Stimulated activated effector memory CD8-positive, alpha-beta T cell treated with anti-CD3 and anti-CD28 coated beads, Interleukin-12 subunit alpha, Interleukin-12 subunit beta, amount 100 ng/mL, for 72 hours (primary cell): ENCODE data around the gene CNTN6.
"Not testable (repeated sequence)": the region's sequence is repeated elsewhere in the genome, so short reads cannot be mapped to it uniquely, and the experiment has no call there.

ENCODE experiments used
- ATAC-seq: fragments of 150-1000 bp; cut with Tn5 transposase; 2 replicates; pipeline ENCODE4 v1.10.0; 2021
- DNase-seq, 2 donors: peaks; one replicate each; pipeline ENCODE4 v3.0.0; 2021 to 2022; ENCODE audit warnings: low spot score in 2 of 2
- H3K27ac Mint-ChIP-seq: one replicate; pipeline ENCODE4 v1.8.0; 2022; ENCODE audit warnings: mild to moderate bottlenecking, mixed read lengths
- H3K36me3 Mint-ChIP-seq: one replicate; pipeline ENCODE4 v1.8.0; 2022; ENCODE audit warnings: mild to moderate bottlenecking, mixed read lengths
- H3K4me1 Mint-ChIP-seq: one replicate; pipeline ENCODE4 v1.8.0; 2022; ENCODE audit warnings: mixed read lengths
- H3K4me3 Mint-ChIP-seq: one replicate; pipeline ENCODE4 v1.8.0; 2022; ENCODE audit warnings: mild to moderate bottlenecking, mixed read lengths
- H3K9me3 Mint-ChIP-seq: one replicate; pipeline ENCODE4 v1.8.0; 2022; ENCODE audit warnings: mixed read lengths

CNTN6 gene

DNA sequence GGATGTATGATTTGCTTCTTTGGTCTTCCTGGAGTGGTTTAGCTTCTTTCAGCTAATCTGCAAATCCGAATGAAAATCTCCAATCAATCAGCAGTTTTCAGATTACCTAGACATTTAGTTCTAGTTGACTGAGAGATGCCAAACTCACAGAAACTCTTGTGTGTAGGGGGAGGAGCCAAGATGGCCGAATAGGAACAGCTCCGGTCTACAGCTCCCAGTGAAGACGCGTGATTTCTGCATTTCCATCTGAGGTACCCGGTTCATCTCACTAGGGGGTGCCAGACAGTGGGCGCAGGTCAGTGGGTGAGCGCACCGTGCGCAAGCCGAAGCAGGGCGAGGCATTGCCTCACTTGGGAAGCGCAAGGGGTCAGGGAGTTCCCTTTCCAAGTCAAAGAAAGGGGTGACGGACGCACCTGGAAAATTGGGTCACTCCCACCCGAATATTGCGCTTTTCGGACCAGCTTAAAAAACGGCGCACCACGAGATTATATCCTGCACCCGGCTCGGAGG lies 294.6 kb downstream of the CNTN6 start:
- H3K36me3 Mint-ChIP-seq, H3K4me1 Mint-ChIP-seq, DNase-seq, H3K9me3 Mint-ChIP-seq, H3K4me3 Mint-ChIP-seq, ATAC-seq, H3K27ac Mint-ChIP-seq: not testable (repeated sequence)

DNA sequence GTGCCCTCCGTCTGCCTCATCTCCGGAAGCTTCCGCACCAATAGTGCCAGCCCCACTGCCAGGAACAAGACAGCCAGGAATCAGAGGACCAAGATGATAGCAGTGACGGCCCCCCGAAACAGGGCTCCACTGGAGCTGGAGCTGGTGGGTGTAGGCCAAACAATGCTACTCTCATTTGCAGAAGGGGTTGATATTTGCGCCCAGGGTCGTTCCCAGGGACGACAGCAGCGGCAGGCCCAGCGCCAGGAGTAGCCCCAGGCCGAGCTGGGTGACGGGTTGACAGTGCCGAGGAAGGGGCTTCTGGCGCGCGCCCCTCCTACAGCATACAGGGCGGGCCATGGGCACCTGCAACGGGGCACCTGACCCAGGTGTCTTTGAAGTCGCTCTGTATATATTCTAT lies 301.4 kb downstream of the CNTN6 start:
- Mint-ChIP-seq H3K4me1 (no peaks in the 10 kb centered on the region), H3K36me3 (no peaks in the 10 kb centered on the region), H3K9me3 (peaks cover 8% of the 10 kb centered on the region), H3K27ac (no peak overlapping the region), H3K4me3 (no peak overlapping the region)
- ATAC-seq (no peak), DNase-seq (no peak)

DNA sequence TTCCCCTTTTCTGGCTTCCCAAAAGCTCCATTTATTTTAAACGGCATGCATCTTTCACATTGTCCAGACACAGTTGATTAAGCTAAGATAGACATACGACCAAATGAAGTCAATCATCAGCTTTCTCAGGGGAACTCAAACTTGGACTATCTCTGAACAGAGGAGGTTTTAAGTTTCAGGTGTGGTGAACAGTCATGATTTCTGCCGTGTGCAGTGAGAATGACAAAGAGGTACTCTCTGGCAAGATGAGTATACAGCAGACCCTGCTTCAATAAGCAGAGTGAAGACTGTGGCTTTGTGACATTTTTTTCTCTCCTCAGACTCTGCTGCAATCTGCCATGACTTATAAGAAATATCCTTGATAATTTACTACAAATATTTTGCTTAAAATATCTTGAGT lies 307.7 kb downstream of the CNTN6 start:
- DNase-seq (no peak), ATAC-seq (no peak)
- Mint-ChIP-seq H3K36me3 (no peaks in the 10 kb centered on the region), H3K27ac (no peak overlapping the region), H3K4me3 (no peak overlapping the region), H3K4me1 (no peaks in the 10 kb centered on the region), H3K9me3 (peaks cover 10% of the 10 kb centered on the region)

DNA sequence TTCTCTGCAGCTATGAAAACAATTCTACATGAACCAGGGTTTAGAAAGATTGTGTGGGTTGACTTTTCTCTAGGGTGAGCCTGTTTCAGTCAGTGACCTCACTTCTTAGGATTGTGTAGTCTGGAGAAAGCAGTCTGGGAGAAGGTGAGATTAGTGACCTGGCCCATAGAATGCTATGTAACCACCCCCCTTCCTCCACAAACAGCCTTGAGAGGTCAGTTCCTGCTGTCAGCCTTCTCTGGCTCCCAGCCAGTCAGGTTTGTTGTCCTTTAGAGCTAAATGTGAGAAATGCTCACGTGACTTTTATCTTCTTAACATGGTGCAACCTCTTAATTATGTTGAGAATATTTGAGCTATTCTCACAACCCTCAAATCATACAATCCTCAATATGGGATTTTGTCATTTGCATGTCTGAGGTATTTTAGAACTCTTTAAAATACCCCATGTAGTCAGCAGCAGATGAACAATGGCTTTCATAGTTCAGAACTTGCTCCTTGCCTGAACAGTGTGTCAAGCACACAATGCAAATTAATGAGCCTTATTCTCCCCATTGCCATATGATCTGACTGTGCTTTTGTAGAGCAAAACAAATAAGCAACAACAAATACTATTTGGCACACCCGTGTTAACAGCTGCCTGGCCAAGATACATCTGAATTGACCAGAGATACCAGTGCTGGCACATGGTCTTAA lies 311.6 kb downstream of the CNTN6 start:
- Mint-ChIP-seq H3K9me3 (peaks cover 2% of the 10 kb centered on the region), H3K27ac (no peak overlapping the region), H3K4me1 (no peaks in the 10 kb centered on the region), H3K36me3 (no peaks in the 10 kb centered on the region), H3K4me3 (no peak overlapping the region)
- DNase-seq: no peak
- no peak for ATAC-seq

GRCh38 chr3:1406250-1406649 lies 313.4 kb downstream of the CNTN6 start:
- DNase-seq (no peak), ATAC-seq (no peak)
- no peaks in the 10 kb centered on the region for H3K36me3 Mint-ChIP-seq
- no peak overlapping the region for H3K4me3 Mint-ChIP-seq
- no peaks in the 10 kb centered on the region for H3K4me1 Mint-ChIP-seq
- no peak overlapping the region for H3K27ac Mint-ChIP-seq
- H3K9me3 Mint-ChIP-seq: no peaks in the 10 kb centered on the region

DNA sequence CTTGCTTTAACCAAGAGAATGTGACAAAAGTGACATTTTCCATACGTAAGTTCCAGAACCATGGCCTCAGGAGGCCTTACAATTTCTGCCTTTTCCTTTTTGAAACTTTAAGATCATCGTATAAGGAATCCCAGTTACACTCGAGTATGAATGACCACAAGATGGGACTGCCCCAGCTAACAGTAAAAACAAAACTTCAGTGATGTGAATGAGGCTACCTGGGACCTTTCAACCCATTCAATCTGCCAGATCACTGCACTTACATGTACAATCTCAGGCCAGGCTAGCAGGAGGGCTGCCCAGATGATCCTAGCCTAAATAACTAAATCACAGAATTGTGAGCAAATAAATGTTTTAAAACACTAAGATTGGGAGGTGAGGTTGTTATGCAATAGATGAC lies 328.8 kb downstream of the CNTN6 start:
- no peak overlapping the region for H3K27ac Mint-ChIP-seq
- H3K4me1 Mint-ChIP-seq: no peaks in the 10 kb centered on the region
- H3K9me3 Mint-ChIP-seq: peaks cover 23% of the 10 kb centered on the region
- ATAC-seq: no peak
- H3K4me3 Mint-ChIP-seq: no peak overlapping the region
- H3K36me3 Mint-ChIP-seq: no peaks in the 10 kb centered on the region
- DNase-seq: no peak

- Mint-ChIP-seq H3K9me3 (peaks cover 16% of the 10 kb centered on the region), H3K4me1 (no peaks in the 10 kb centered on the region), H3K27ac (no peak overlapping the region), H3K36me3 (no peaks in the 10 kb centered on the region), H3K4me3 (no peak overlapping the region)
- no peak for DNase-seq
- no peak for ATAC-seq
Measured at GRCh38 chr3:1423566-1424089, 330.8 kb downstream of the CNTN6 start.

- H3K36me3 Mint-ChIP-seq: no peaks in the 10 kb centered on the region
- H3K4me1 Mint-ChIP-seq: no peaks in the 10 kb centered on the region
- ATAC-seq (no peak), DNase-seq (no peak)
- no peak overlapping the region for H3K4me3 Mint-ChIP-seq
- H3K9me3 Mint-ChIP-seq: peaks cover 7% of the 10 kb centered on the region
- no peak overlapping the region for H3K27ac Mint-ChIP-seq
Measured at GRCh38 chr3:1439395-1439794, 346.6 kb downstream of the CNTN6 start.

DNA sequence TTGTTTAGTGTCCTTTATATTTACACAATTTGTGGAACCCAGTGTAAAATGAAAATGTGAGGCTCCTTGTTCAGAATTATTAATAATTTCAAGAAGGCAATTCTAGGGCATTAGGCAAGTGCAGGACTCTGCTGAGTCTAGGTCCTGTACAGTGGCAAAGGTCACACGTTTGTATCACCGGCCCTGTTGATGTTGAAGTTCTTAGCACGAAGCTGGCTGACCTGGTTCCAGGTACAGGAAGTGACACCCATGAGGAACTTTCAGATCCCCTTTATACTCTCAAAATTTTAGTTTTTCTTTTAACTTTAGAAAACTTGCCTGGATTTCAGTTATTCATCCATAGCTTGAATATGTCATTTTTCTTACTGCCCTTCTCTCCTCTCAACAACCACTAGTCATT lies 349.4 kb downstream of the CNTN6 start:
- Mint-ChIP-seq H3K9me3 (peaks cover 7% of the 10 kb centered on the region), H3K4me1 (no peaks in the 10 kb centered on the region), H3K27ac (no peak overlapping the region), H3K36me3 (no peaks in the 10 kb centered on the region), H3K4me3 (no peak overlapping the region)
- no peak for ATAC-seq
- DNase-seq: no peak

DNA sequence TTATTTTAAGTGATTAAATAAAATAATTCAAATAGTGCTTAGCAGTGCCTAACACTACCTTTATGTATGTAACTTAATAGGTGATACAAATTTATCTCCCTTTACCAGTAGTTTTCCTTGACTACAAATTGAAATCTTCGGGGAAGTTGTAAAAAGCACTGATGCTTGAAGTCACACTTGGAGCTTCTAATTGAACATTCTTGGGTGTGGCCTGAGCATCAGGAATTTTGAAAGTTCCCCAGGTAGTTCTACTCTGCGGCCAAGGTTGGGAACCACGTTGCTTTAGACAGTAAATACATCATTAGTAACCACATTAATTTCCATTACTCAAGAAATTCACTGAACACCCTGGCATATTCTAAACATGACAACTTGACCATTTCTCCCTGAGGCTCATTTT lies 351.4 kb downstream of the CNTN6 start:
- Mint-ChIP-seq H3K4me3 (no peak overlapping the region), H3K36me3 (no peaks in the 10 kb centered on the region), H3K9me3 (peaks cover 10% of the 10 kb centered on the region), H3K27ac (no peak overlapping the region), H3K4me1 (no peaks in the 10 kb centered on the region)
- no peak for ATAC-seq
- DNase-seq: no peak

GRCh38 chr3:1446531-1446930 lies 353.7 kb downstream of the CNTN6 start:
- H3K27ac Mint-ChIP-seq: no peak overlapping the region
- no peaks in the 10 kb centered on the region for H3K36me3 Mint-ChIP-seq
- peaks cover 8% of the 10 kb centered on the region for H3K9me3 Mint-ChIP-seq
- H3K4me1 Mint-ChIP-seq: no peaks in the 10 kb centered on the region
- H3K4me3 Mint-ChIP-seq: no peak overlapping the region
- no peak for ATAC-seq
- no peak for DNase-seq

DNA sequence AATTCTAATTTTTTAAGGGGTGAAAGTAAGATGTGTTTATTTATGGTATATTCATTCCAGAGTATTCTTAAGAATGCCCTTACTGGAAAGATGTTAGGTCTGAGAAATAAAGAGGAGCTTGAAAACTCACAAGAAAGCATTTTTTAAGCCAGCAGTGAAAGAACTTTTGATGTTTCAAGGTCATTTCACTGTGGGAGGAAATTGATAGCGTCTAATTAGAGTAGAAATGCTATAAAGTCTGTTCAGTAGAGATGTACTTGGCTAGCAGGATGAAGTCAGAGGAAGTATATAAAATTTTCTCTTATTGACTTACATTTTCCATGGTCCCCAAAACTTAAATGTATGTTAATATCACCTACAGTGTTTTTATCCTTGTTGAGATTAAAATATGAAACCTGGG lies 354.6 kb downstream of the CNTN6 start:
- Mint-ChIP-seq H3K9me3 (peaks cover 8% of the 10 kb centered on the region), H3K27ac (no peak overlapping the region)

DNA sequence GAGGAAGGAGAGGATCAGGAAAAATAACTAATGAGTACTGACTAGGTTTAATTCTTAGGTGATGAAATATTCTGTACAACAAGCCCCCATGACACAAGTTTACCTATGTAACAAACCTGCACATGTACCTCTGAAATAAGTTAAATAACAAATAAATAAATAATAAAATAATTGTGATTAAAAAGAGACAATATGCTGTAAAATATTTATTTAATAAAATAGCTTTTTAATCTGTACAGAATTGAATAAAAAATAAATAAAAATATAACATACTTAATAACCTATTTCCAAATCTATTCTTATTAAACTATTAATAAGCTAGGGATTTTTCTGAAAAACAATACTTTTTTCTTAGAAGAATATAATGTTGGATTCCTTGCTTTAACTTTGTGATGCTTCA lies 355.6 kb downstream of the CNTN6 start:
- H3K36me3 Mint-ChIP-seq: no peaks in the 10 kb centered on the region
- ATAC-seq (no peak), DNase-seq (no peak)
- peaks cover 13% of the 10 kb centered on the region for H3K9me3 Mint-ChIP-seq
- H3K27ac Mint-ChIP-seq: no peak overlapping the region
- no peak overlapping the region for H3K4me3 Mint-ChIP-seq
- H3K4me1 Mint-ChIP-seq: no peaks in the 10 kb centered on the region

More for the DNA sequence above, 354.6 kb downstream of the CNTN6 start:
- no peak for ATAC-seq
- no peak for DNase-seq
- no peaks in the 10 kb centered on the region for H3K36me3 Mint-ChIP-seq
- H3K4me1 Mint-ChIP-seq: no peaks in the 10 kb centered on the region
- H3K4me3 Mint-ChIP-seq: no peak overlapping the region
